Large intestine (tissue), 3 donors: Measurements from ENCODE around the gene SCNM1. TPM values are rescaled to one million over a fixed set of nuclear protein-coding genes. Genes with fewer than 3 reads are reported as not detected.
A peak's percentile ranks its signal among the peaks of the same experiment; 100 is the strongest.
"Not testable (repeated sequence)": the region's sequence is repeated elsewhere in the genome, so short reads cannot be mapped to it uniquely, and the experiment has no call there.

Experiments used
- DNase-seq, 2 donors: peaks; one replicate each; pipeline versions ENCODE4 v3.0.0 to v3.0.0-alpha.2; 2013
- H3K27ac ChIP-seq: one replicate; pipeline ENCODE4 v1.5.1; 2013; ENCODE audit warnings: low read length
- H3K27me3 ChIP-seq: 2 replicates; pipeline ENCODE4 v1.6.1; 2013; ENCODE audit warnings: low read length; ENCODE audit not compliant: control insufficient read depth, insufficient read depth
- H3K36me3 ChIP-seq: 2 replicates; pipeline ENCODE4 v1.6.1; 2013; ENCODE audit warnings: low read length; ENCODE audit not compliant: control insufficient read depth, insufficient read depth
- H3K4me1 ChIP-seq: one replicate; pipeline ENCODE4 v1.6.1; 2013; ENCODE audit warnings: low read length; ENCODE audit not compliant: control insufficient read depth, insufficient read depth
- H3K4me3 ChIP-seq: one replicate; pipeline ENCODE4 v1.5.1; 2013; ENCODE audit warnings: low read length
- H3K9me3 ChIP-seq: one replicate; pipeline ENCODE4 v1.6.1; 2013; ENCODE audit warnings: mild to moderate bottlenecking, low read depth, low read length, moderate library complexity; ENCODE audit not compliant: control insufficient read depth
- WGBS: methylation state at CpG from one replicate; pipeline ENCODE4 v1.1.5; 2013; ENCODE audit warnings: low lambda C conversion rate; ENCODE audit not compliant: insufficient coverage; 5-methylcytosine and 5-hydroxymethylcytosine counted together
- polyA plus RNA-seq: library from polyadenylated mRNA; unstranded; fragments of 120-200 nt; gene quantifications from one replicate; pipeline ENCODE4 v1.2.1, GENCODE V29; 2013

The SCNM1 gene
- polyA plus RNA-seq, 1 donor: 38.7 TPM

- no peak overlapping the region for H3K4me3 ChIP-seq
- no CpG with 5 or more reads among the region's 7 CpGs for WGBS
- no peak overlapping the region for H3K27ac ChIP-seq
- peaks cover 4% of the 10 kb centered on the region for H3K4me1 ChIP-seq
- H3K36me3 ChIP-seq: no peaks in the 10 kb centered on the region
- no peaks in the 10 kb centered on the region for H3K9me3 ChIP-seq
- H3K27me3 ChIP-seq: no peaks in the 10 kb centered on the region
- no peak for DNase-seq
These were observed 26.1 kb downstream of the SCNM1 start for GRCh38 chr1:151192047-151192446.

GRCh38 chr1:151193304-151193703 lies 27.4 kb downstream of the SCNM1 start:
- Histone ChIP-seq H3K27ac (no peak overlapping the region), H3K4me1 (peaks cover 7% of the 10 kb centered on the region), H3K4me3 (no peak overlapping the region), H3K27me3 (no peaks in the 10 kb centered on the region), H3K36me3 (no peaks in the 10 kb centered on the region), H3K9me3 (no peaks in the 10 kb centered on the region)
- 60% methylated on average over 1 of the region's 6 CpGs for WGBS
- DNase-seq: no peak

GRCh38 chr1:151193856-151194255 lies 27.9 kb downstream of the SCNM1 start:
- Histone ChIP-seq H3K9me3 (no peaks in the 10 kb centered on the region), H3K36me3 (no peaks in the 10 kb centered on the region), H3K4me3 (no peak overlapping the region), H3K27me3 (no peaks in the 10 kb centered on the region), H3K27ac (no peak overlapping the region), H3K4me1 (peaks cover 5% of the 10 kb centered on the region)
- no peak for DNase-seq
- WGBS: 100% methylated on average over 1 of the region's 1 CpG

- H3K27ac ChIP-seq: not testable (repeated sequence)
- peak; percentile 51 to 55 for DNase-seq
These were observed 29.1 kb downstream of the SCNM1 start for GRCh38 chr1:151194894-151195594.

GRCh38 chr1:151196292-151196800 lies 30.4 kb downstream of the SCNM1 start:
- no peaks in the 10 kb centered on the region for H3K27me3 ChIP-seq
- DNase-seq: peak; percentile 61 to 74
- no peaks in the 10 kb centered on the region for H3K36me3 ChIP-seq
- H3K9me3 ChIP-seq: no peaks in the 10 kb centered on the region
- WGBS: 0% methylated on average over 2 of the region's 14 CpGs
- no peak overlapping the region for H3K4me3 ChIP-seq
- peaks cover 8% of the 10 kb centered on the region for H3K4me1 ChIP-seq
- no peak overlapping the region for H3K27ac ChIP-seq

More at GRCh38 chr1:151194894-151195594, 29.1 kb downstream of the SCNM1 start:
- WGBS: 60% methylated on average over 1 of the region's 17 CpGs
- H3K27me3 ChIP-seq, H3K4me1 ChIP-seq, H3K36me3 ChIP-seq, H3K4me3 ChIP-seq, H3K9me3 ChIP-seq: not testable (repeated sequence)

- peak; percentile 29 to 66 for DNase-seq
- peaks cover 7% of the 10 kb centered on the region for H3K36me3 ChIP-seq
These were observed 31.9 kb downstream of the SCNM1 start for GRCh38 chr1:151197863-151198253.

GRCh38 chr1:151198254-151199127 lies 32.5 kb downstream of the SCNM1 start, which contains the start of gene PIP5K1A:
TSS of gene PIP5K1A (plus strand) at chr1:151198552. CDS start at chr1:151198997, 445 bp downstream.
- Histone ChIP-seq H3K27ac (peak within 1 kb of the TSS; percentile 93), H3K27me3 (no peaks in the 10 kb centered on the region), H3K36me3 (peaks cover 12% of the 10 kb centered on the region), H3K4me1 (peaks cover 8% of the 10 kb centered on the region), H3K4me3 (peak within 1 kb of the TSS; percentile 92), H3K9me3 (no peaks in the 10 kb centered on the region)
- WGBS: 0% methylated on average over 1 of the region's 60 CpGs
- peak; percentile 97 to 98 for DNase-seq

More at GRCh38 chr1:151197863-151198253, 31.9 kb downstream of the SCNM1 start:
- peaks cover 8% of the 10 kb centered on the region for H3K4me1 ChIP-seq
- H3K4me3 ChIP-seq: peak overlapping the region; percentile 92
- no peaks in the 10 kb centered on the region for H3K27me3 ChIP-seq
- peak overlapping the region; percentile 93 for H3K27ac ChIP-seq
- WGBS: 0% methylated on average over 3 of the region's 10 CpGs
- no peaks in the 10 kb centered on the region for H3K9me3 ChIP-seq

GRCh38 chr1:151199873-151200581 lies 34.1 kb downstream of the SCNM1 start:
- peak in 1 of 2 donors; percentile 27 for DNase-seq
- peak overlapping the region; percentile 92 for H3K4me3 ChIP-seq
- peaks cover 8% of the 10 kb centered on the region for H3K4me1 ChIP-seq
- H3K27ac ChIP-seq: peak overlapping the region; percentile 93
- 16% methylated on average over 2 of the region's 11 CpGs for WGBS
- H3K36me3 ChIP-seq: peaks cover 16% of the 10 kb centered on the region
- no peaks in the 10 kb centered on the region for H3K9me3 ChIP-seq
- H3K27me3 ChIP-seq: no peaks in the 10 kb centered on the region

GRCh38 chr1:151205381-151205965 lies 39.5 kb downstream of the SCNM1 start:
- not testable (repeated sequence) for H3K27ac ChIP-seq, H3K27me3 ChIP-seq, H3K4me1 ChIP-seq, DNase-seq, H3K9me3 ChIP-seq, H3K4me3 ChIP-seq
- WGBS: no CpG with 5 or more reads among the region's 12 CpGs
- H3K36me3 ChIP-seq: peaks cover 47% of the 10 kb centered on the region
